HEK293 (cell line): ENCODE measurements around the gene RABL2A.
A peak's percentile ranks its signal among the peaks of the same experiment; 100 is the strongest.

ENCODE experiments used
- GLI4 ChIP-seq: fragments of 450-650 bp; formaldehyde crosslinking; IDR thresholded peaks from 2 replicates; pipeline ENCODE4 v1.5.1; 2016; ENCODE audit warnings: missing biosample characterization, missing genetic modification characterization
- GLIS1 ChIP-seq: fragments of 450-650 bp; formaldehyde crosslinking; IDR thresholded peaks from 2 replicates; pipeline ENCODE4 v1.5.1; 2016; ENCODE audit warnings: missing biosample characterization, missing genetic modification characterization
- KLF1 ChIP-seq: fragments of 450-650 bp; formaldehyde crosslinking; IDR thresholded peaks from 2 replicates; pipeline ENCODE4 v1.5.1; 2016; ENCODE audit warnings: missing biosample characterization, missing genetic modification characterization
- KLF17 ChIP-seq: fragments of 450-650 bp; formaldehyde crosslinking; IDR thresholded peaks from 2 replicates; pipeline ENCODE4 v1.5.1; 2016; ENCODE audit warnings: missing biosample characterization, missing genetic modification characterization
- MYNN ChIP-seq: fragments of 450-650 bp; formaldehyde crosslinking; IDR thresholded peaks from 2 replicates; pipeline ENCODE4 v1.5.1; 2016; ENCODE audit warnings: missing biosample characterization, missing genetic modification characterization, borderline replicate concordance
- PBX3 ChIP-seq: sonication (generic); formaldehyde crosslinking; IDR thresholded peaks from 2 replicates; pipeline ENCODE4 v1.8.1; 2022; ENCODE audit warnings: mild to moderate bottlenecking, moderate library complexity, missing genetic modification reagents
- REST ChIP-seq: fragments of 450-650 bp; formaldehyde crosslinking; IDR thresholded peaks from 2 replicates; pipeline ENCODE4 v1.5.1; 2016; ENCODE audit warnings: missing biosample characterization, missing genetic modification characterization
- ZBTB11 ChIP-seq: fragments of 450-650 bp; formaldehyde crosslinking; conservative IDR thresholded peaks from 2 replicates; pipeline ENCODE4 v1.5.1; 2016; ENCODE audit warnings: low read depth, missing biosample characterization, missing genetic modification characterization
- ZBTB17 ChIP-seq: fragments of 450-650 bp; formaldehyde crosslinking; IDR thresholded peaks from 2 replicates; pipeline ENCODE4 v1.5.1; 2016; ENCODE audit warnings: missing biosample characterization, missing genetic modification characterization
- ZBTB48 ChIP-seq: fragments of 450-650 bp; formaldehyde crosslinking; IDR thresholded peaks from 2 replicates; pipeline ENCODE4 v1.5.1; 2016; ENCODE audit warnings: missing biosample characterization, missing genetic modification characterization
- ZBTB8A ChIP-seq: fragments of 450-650 bp; formaldehyde crosslinking; IDR thresholded peaks from 2 replicates; pipeline ENCODE4 v1.5.1; 2016; ENCODE audit warnings: missing biosample characterization, missing genetic modification characterization
- ZFP37 ChIP-seq: fragments of 450-650 bp; formaldehyde crosslinking; IDR thresholded peaks from 2 replicates; pipeline ENCODE4 v1.5.1; 2016; ENCODE audit warnings: missing biosample characterization, missing genetic modification characterization
- ZFP69B ChIP-seq: fragments of 450-650 bp; formaldehyde crosslinking; IDR thresholded peaks from 2 replicates; pipeline ENCODE4 v1.5.1; 2016; ENCODE audit warnings: missing biosample characterization, missing genetic modification characterization
- ZIC2 ChIP-seq: fragments of 450-650 bp; formaldehyde crosslinking; IDR thresholded peaks from 2 replicates; pipeline ENCODE4 v1.5.1; 2016; ENCODE audit warnings: missing biosample characterization, missing genetic modification characterization
- ZNF324 ChIP-seq: fragments of 450-650 bp; formaldehyde crosslinking; IDR thresholded peaks from 2 replicates; pipeline ENCODE4 v1.5.1; 2016; ENCODE audit warnings: missing biosample characterization, missing genetic modification characterization
- ZNF398 ChIP-seq: fragments of 450-650 bp; formaldehyde crosslinking; IDR thresholded peaks from 2 replicates; pipeline ENCODE4 v1.5.1; 2017; ENCODE audit warnings: missing biosample characterization, missing genetic modification characterization
- ZNF423 ChIP-seq: fragments of 450-650 bp; formaldehyde crosslinking; IDR thresholded peaks from 2 replicates; pipeline ENCODE4 v1.5.1; 2016; ENCODE audit warnings: missing biosample characterization, missing genetic modification characterization
- ZNF518A ChIP-seq: fragments of 450-650 bp; formaldehyde crosslinking; conservative IDR thresholded peaks from 2 replicates; pipeline ENCODE4 v1.5.1; 2016; ENCODE audit warnings: low read depth, missing biosample characterization, missing genetic modification characterization
- ZNF600 ChIP-seq: fragments of 450-650 bp; formaldehyde crosslinking; IDR thresholded peaks from 2 replicates; pipeline ENCODE4 v1.5.1; 2016; ENCODE audit warnings: missing biosample characterization, missing genetic modification characterization
- ZNF677 ChIP-seq: fragments of 450-650 bp; IDR thresholded peaks from 2 replicates; pipeline ENCODE4 v1.5.0; 2018; ENCODE audit warnings: missing biosample characterization, mild to moderate bottlenecking, missing genetic modification characterization, moderate library complexity
- ZNF843 ChIP-seq: fragments of 450-650 bp; formaldehyde crosslinking; IDR thresholded peaks from 2 replicates; pipeline ENCODE4 v1.5.1; 2016; ENCODE audit warnings: missing biosample characterization, missing genetic modification characterization
- ZSCAN30 ChIP-seq: fragments of 450-650 bp; IDR thresholded peaks from 2 replicates; pipeline ENCODE4 v1.5.1; 2018; ENCODE audit warnings: missing biosample characterization, mild to moderate bottlenecking, missing genetic modification characterization, moderate library complexity

Gene RABL2A

GRCh38 chr2:113583521-113584225 lies 43.4 kb upstream of the RABL2A start (continued):
- peak; percentile 96 for TF ChIP-seq ZBTB11 (tag by site-specific recombination)
- TF ChIP-seq KLF1 = 0 out of 2 replicates have a peak, but pooled peaks have one; percentile 12
- TF ChIP-seq GLIS1 = peak; percentile 63
- TF ChIP-seq ZIC2 = peak; percentile 48
- TF ChIP-seq ZNF843 = 0 out of 2 replicates have a peak, but pooled peaks have one; percentile 19
- peak; percentile 84 for TF ChIP-seq ZSCAN30
- peak; percentile 47; the same call in 1 of the 2 replicates for TF ChIP-seq ZNF423
- peak; percentile 58 for TF ChIP-seq KLF17
- TF ChIP-seq ZNF600 (tag by site-specific recombination) = peak; percentile 80
- TF ChIP-seq ZNF677 (tag by site-specific recombination) = peak; percentile 54
- peak; percentile 47; the same call in 1 of the 2 replicates for TF ChIP-seq ZNF518A
- peak; percentile 63 for TF ChIP-seq ZBTB48 (tag by site-specific recombination)
- 0 out of 2 replicates have a peak, but pooled peaks have one; percentile 42 for TF ChIP-seq GLI4 (tag by site-specific recombination)
- TF ChIP-seq PBX3 (CRISPR knock-in tag) = peak; percentile 93
- TF ChIP-seq ZFP69B (tag by site-specific recombination) = peak; percentile 88
- peak; percentile 35; the same call in 1 of the 2 replicates for TF ChIP-seq ZNF398 (tag by site-specific recombination)
- TF ChIP-seq MYNN (tag by site-specific recombination) = 0 out of 2 replicates have a peak, but pooled peaks have one; percentile 25
- TF ChIP-seq ZBTB17 = peak; percentile 77
- peak; percentile 56; the same call in 1 of the 2 replicates for TF ChIP-seq ZFP37 (tag by site-specific recombination)
- peak; percentile 50; the same call in 1 of the 2 replicates for TF ChIP-seq REST
- peak; percentile 57 for TF ChIP-seq ZBTB8A (tag by site-specific recombination)
- TF ChIP-seq ZNF324 = peak; percentile 69; the same call in 1 of the 2 replicates
